Activated naive CD4-positive, alpha-beta T cell treated with anti-CD3 and anti-CD28 coated beads, Interleukin-2, amount 50 U/mL, for 72 hours (primary cell): ENCODE measurements around the gene AP2B1. TPM values are rescaled to one million over a fixed set of nuclear protein-coding genes. Genes with fewer than 3 reads are reported as not detected.
"Not testable (repeated sequence)": the region's sequence is repeated elsewhere in the genome, so short reads cannot be mapped to it uniquely, and the experiment has no call there.

Source experiments
- ATAC-seq, 2 donors: fragments of 150-1000 bp; cut with Tn5 transposase; 2 replicates each; pipeline ENCODE4 v1.10.0; 2021; ENCODE audit warnings: mild to moderate bottlenecking in 2 of 2, moderate library complexity in 2 of 2
- DNase-seq, 2 donors: peaks; one replicate each; pipeline ENCODE4 v3.0.0; 2021 to 2022; ENCODE audit warnings: low spot score in 2 of 2
- H3K27ac Mint-ChIP-seq, 2 donors: one replicate each; pipeline ENCODE4 v1.8.0; 2022; ENCODE audit warnings: mild to moderate bottlenecking in 2 of 2, mixed read lengths in 2 of 2
- H3K36me3 Mint-ChIP-seq, 2 donors: one replicate each; pipeline ENCODE4 v1.8.0; 2022; ENCODE audit warnings: mixed read lengths in 2 of 2
- H3K9me3 Mint-ChIP-seq, 2 donors: one replicate each; pipeline ENCODE4 v1.8.0; 2022; ENCODE audit warnings: mixed read lengths in 2 of 2
- total RNA-seq, 2 donors: library from RNA; stranded (reverse); gene quantifications; one replicate each; pipeline ENCODE4 v1.2.3, GENCODE V29; 2022

Gene AP2B1
- total RNA-seq, 2 donors from 2014 or later, result 185 to 202 TPM

- no peaks in the 10 kb centered on the region for H3K36me3 Mint-ChIP-seq
- ATAC-seq, result no peak
- DNase-seq, result no peak
- H3K27ac Mint-ChIP-seq, result peak overlapping the region in 1 of 2 donors; percentile 84
- no peaks in the 10 kb centered on the region for H3K9me3 Mint-ChIP-seq
Observed at GRCh38 chr17:35605678-35606077, 18.6 kb downstream of the AP2B1 start.

- Mint-ChIP-seq H3K9me3 (no peaks in the 10 kb centered on the region), H3K27ac (no peak overlapping the region), H3K36me3 (no peaks in the 10 kb centered on the region)
- no peak for ATAC-seq
- no peak for DNase-seq
Observed at GRCh38 chr17:35607239-35607847, 20.2 kb downstream of the AP2B1 start.

DNA sequence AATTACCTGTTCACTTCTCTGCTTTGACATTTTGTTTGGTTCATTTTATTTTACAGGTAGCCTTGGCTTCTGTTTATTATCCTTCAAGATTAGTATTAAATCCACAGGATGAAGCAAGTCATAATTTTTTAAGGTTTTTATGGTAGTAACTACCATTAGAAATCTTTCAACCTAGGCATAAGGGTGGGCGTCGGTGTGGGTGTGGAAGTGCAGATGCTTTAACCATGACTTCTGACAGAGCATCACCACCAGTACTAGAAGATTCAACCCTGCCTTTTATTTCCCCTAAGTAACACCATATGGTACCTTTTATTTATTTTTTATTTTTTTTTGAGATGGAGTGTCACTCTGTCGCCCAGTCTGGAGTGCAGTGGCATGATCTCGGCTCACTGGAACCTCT is 22.7 kb downstream of the AP2B1 start:
- DNase-seq (no peak), ATAC-seq (no peak)
- Mint-ChIP-seq H3K36me3 (no peaks in the 10 kb centered on the region), H3K9me3 (no peaks in the 10 kb centered on the region), H3K27ac (no peak overlapping the region)

GRCh38 chr17:35610746-35611145 is 23.6 kb downstream of the AP2B1 start:
- not testable (repeated sequence) for H3K36me3 Mint-ChIP-seq, ATAC-seq, H3K27ac Mint-ChIP-seq, H3K9me3 Mint-ChIP-seq, DNase-seq

DNA sequence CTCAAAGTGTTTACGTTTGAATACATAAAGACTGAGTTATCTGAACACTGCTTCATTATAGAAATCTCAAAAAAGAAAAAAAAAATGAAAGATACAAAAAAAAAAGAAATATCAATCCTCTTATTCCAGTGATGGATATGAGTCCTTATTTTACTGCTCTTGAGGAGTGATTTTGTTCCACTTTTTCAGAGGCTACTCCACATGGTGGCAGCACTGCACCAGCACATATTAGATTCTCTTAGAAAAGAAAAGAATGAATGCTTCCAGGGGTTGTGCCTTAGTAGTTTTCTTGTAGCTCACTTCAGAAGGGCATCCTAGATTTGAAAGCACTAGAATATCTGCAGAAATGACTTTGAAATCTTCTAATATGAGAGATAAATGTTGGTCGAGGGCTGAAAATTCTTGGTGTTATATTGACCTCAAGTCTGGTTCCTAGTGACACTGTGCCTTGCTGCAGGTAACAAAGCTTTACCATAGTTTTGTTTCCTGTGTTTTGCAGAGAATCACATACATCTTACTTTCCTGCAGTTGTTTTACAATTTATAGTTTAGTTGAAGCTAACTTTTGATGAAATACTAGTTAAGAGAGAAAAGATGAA is 25.9 kb downstream of the AP2B1 start:
- Mint-ChIP-seq H3K27ac (no peak overlapping the region), H3K9me3 (no peaks in the 10 kb centered on the region), H3K36me3 (no peaks in the 10 kb centered on the region)
- DNase-seq (peak in 1 of 2 donors; percentile 15), ATAC-seq (no peak)

GRCh38 chr17:35614810-35615209 is 27.7 kb downstream of the AP2B1 start:
- no peak for DNase-seq
- ATAC-seq, result no peak
- Mint-ChIP-seq H3K36me3 (no peaks in the 10 kb centered on the region), H3K9me3 (no peaks in the 10 kb centered on the region), H3K27ac (no peak overlapping the region)

DNA sequence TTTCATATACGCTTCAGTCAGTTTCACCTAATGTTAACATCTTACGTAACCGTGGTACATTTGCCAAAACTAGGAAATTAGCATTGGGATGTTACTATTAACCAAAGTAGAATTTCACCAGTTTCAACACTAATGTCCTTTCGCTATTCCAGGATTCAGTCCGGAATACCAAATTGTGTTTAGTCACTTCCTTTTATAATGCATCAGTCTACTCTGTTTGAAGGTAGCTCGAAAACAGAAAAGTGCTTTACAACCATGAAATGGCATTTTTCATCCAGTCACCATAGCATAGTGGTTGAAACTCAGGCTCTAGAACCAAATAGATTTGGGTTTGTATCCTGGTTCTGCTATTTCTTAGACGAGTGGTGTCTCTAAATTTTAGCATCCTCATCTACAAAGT is 29.4 kb downstream of the AP2B1 start:
- ATAC-seq (no peak), DNase-seq (no peak)
- no peaks in the 10 kb centered on the region for H3K36me3 Mint-ChIP-seq
- no peak overlapping the region for H3K27ac Mint-ChIP-seq
- H3K9me3 Mint-ChIP-seq, result no peaks in the 10 kb centered on the region

- H3K36me3 Mint-ChIP-seq, result no peaks in the 10 kb centered on the region
- no peak overlapping the region for H3K27ac Mint-ChIP-seq
Observed at GRCh38 chr17:35617505-35617904, 30.4 kb downstream of the AP2B1 start.

DNA sequence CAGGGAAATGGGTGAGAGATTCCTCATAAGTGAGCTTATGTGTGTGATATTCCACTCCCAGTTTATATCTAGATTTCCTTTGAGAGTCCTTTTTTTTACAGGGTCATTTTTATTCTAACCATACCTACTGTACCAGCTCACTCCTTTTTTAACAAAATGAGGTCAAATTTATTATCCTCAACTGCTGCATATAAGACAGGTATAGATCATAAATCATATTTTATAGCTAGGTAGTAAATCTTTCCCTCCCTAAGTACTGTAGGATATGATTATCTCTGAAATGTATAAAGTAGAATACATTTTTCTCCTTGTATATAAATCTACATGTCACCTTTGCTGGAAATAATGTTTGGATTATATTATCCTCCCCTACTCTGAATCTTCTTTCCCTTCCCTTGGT is 31.5 kb downstream of the AP2B1 start:
- ATAC-seq (no peak), DNase-seq (no peak)
- Mint-ChIP-seq H3K36me3 (no peaks in the 10 kb centered on the region), H3K9me3 (no peaks in the 10 kb centered on the region), H3K27ac (no peak overlapping the region)

More at GRCh38 chr17:35617505-35617904, 30.4 kb downstream of the AP2B1 start:
- H3K9me3 Mint-ChIP-seq, result no peaks in the 10 kb centered on the region
- ATAC-seq, result no peak
- no peak for DNase-seq

DNA sequence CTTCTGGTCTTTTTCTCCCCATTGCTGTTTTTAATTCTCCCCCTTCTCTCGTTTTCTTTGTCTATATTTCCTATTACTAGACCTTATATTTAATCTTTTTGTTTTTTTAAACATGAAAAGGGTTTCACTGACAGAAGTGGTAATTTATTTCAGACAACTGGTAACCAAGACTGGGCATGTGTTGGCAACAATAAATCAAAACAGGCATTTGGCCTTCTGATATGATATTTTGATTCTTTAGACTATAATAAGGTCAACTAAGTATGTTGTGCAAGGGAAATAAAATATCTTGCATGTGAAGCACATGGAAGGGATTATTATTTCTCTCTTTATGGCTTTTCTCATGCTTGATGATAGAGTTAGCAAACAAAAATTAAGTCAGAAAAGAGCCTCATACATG is 34.6 kb downstream of the AP2B1 start:
- no peaks in the 10 kb centered on the region for H3K9me3 Mint-ChIP-seq
- ATAC-seq, result no peak
- peaks cover 2 to 7% of the 10 kb centered on the region in 2 donors for H3K36me3 Mint-ChIP-seq
- no peak for DNase-seq
- no peak overlapping the region for H3K27ac Mint-ChIP-seq

GRCh38 chr17:35627417-35627816 is 40.3 kb downstream of the AP2B1 start:
- Mint-ChIP-seq H3K27ac (peak overlapping the region in 1 of 2 donors; percentile 35), H3K9me3 (no peaks in the 10 kb centered on the region), H3K36me3 (peaks cover 8 to 18% of the 10 kb centered on the region in 2 donors)
- ATAC-seq, result no peak
- no peak for DNase-seq

DNA sequence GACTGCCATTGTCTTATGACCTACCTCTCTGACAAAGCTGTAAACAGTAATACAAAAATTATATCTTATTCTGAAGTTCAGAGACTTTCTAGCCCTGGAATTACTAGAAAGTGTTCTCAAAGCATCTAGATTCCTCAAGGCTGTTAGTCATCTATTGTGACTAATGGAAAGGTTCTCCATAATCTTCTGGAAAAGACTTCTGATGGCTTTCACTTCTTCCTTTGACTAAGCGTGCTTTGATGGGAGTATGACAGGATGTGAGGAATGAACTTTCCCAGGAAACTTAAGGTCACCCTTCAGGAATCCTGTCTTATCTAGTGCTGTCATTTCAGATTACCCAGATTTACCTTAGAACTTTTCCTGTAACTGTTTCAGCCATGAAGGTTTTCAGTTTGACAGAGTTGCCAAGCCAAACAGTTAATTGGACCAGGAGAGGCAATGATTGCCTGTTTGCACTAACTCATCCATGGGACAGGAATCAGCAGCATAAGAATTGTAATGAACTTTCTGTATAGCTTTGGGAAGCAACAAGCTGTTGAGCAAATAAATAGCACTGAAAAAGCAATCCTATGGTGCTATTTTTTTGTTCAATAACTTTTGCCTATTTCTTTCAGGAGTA is 43.5 kb downstream of the AP2B1 start:
- peaks cover 8 to 13% of the 10 kb centered on the region in 2 donors for H3K36me3 Mint-ChIP-seq
- H3K27ac Mint-ChIP-seq, result peak overlapping the region in 1 of 2 donors; percentile 57
- H3K9me3 Mint-ChIP-seq, result no peaks in the 10 kb centered on the region
- no peak for DNase-seq
- ATAC-seq, result peak; percentile 37 to 66

DNA sequence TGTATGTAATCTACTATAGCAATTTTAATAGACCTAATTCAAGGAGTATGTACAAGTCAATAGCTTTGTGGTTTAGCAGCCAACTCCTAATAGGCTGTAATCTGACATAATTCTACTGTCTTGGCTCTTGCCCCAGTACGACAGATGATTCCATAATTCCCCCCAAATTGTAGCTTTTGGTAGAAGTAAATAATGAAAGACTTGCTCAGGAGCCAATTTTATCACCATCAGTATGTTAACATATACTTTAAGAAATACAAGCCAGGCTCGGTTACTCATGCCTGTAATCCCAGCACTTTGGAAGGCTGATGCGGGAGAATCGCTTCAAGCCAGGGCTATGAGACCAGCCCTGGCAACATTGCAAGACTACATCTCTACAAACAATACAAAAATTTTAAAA is 53.9 kb downstream of the AP2B1 start:
- no peak overlapping the region for H3K27ac Mint-ChIP-seq
- H3K36me3 Mint-ChIP-seq, result peaks cover 5 to 11% of the 10 kb centered on the region in 2 donors
- H3K9me3 Mint-ChIP-seq, result no peaks in the 10 kb centered on the region
- DNase-seq (no peak), ATAC-seq (no peak)

- ATAC-seq (no peak), DNase-seq (no peak)
- no peaks in the 10 kb centered on the region for H3K9me3 Mint-ChIP-seq
- H3K36me3 Mint-ChIP-seq, result peaks cover 0 to 13% of the 10 kb centered on the region in 2 donors
- H3K27ac Mint-ChIP-seq, result no peak overlapping the region
Observed at GRCh38 chr17:35645923-35646322, 58.8 kb downstream of the AP2B1 start.

- no peak for ATAC-seq
- Mint-ChIP-seq H3K9me3 (no peaks in the 10 kb centered on the region), H3K36me3 (peaks cover 0 to 5% of the 10 kb centered on the region in 2 donors), H3K27ac (no peak overlapping the region)
- DNase-seq, result no peak
Observed at GRCh38 chr17:35651467-35651866, 64.3 kb downstream of the AP2B1 start.

DNA sequence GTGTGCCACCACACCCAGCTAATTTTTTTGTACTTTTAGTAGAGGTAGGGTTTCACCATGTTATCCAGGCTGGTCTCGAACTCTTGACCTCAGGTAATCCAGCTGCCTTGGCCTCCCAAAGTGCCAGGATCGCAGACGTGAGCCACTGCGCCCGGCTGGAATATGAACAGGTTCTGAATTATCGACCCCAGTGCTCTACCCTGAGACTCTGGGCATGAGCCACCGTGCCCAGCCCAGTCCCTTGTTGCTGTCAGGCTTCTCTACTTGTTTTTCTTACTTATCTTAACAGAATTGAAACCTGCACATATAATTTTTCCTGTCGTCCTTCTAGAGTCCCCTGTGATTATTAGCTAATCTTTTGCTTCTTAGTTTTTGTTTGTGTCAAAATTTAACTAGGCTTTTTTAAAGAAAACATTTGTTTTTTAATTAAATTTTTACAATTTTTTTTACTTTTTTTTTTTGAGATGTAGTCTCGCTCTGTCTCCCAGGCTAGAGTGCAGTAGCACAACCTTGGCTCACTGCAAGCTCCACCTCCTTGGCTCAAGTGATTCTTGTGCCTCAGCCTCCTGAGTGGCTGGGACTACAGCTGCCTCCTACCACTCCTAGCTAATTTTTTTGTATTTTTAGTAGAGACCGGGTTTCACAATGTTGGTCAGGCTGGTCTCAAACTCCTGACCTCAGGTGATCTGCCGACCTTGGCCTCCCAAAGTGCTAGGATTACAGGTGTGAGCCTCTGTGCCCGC is 66.7 kb downstream of the AP2B1 start:
- ATAC-seq (no peak), DNase-seq (no peak)
- no peak overlapping the region for H3K27ac Mint-ChIP-seq
- peaks cover 4 to 11% of the 10 kb centered on the region in 2 donors for H3K36me3 Mint-ChIP-seq
- no peaks in the 10 kb centered on the region for H3K9me3 Mint-ChIP-seq

GRCh38 chr17:35655303-35655702 is 68.2 kb downstream of the AP2B1 start:
- Mint-ChIP-seq H3K27ac (no peak overlapping the region), H3K9me3 (no peaks in the 10 kb centered on the region), H3K36me3 (peaks cover 4 to 11% of the 10 kb centered on the region in 2 donors)
- DNase-seq, result no peak
- no peak for ATAC-seq
